Large intestine (tissue), 3 donors: ENCODE measurements around the gene MAGEA6. TPM values are rescaled to one million over a fixed set of nuclear protein-coding genes. Genes with fewer than 3 reads are reported as not detected.
"Not testable (repeated sequence)": the region's sequence is repeated elsewhere in the genome, so short reads cannot be mapped to it uniquely, and the experiment has no call there.

ENCODE experiments used
- DNase-seq, 2 donors: peaks; one replicate each; pipeline versions ENCODE4 v3.0.0 to v3.0.0-alpha.2; 2013
- H3K27ac ChIP-seq: one replicate; pipeline ENCODE4 v1.5.1; 2013; ENCODE audit warnings: low read length
- H3K27me3 ChIP-seq: 2 replicates; pipeline ENCODE4 v1.6.1; 2013; ENCODE audit warnings: low read length; ENCODE audit not compliant: control insufficient read depth, insufficient read depth
- H3K36me3 ChIP-seq: 2 replicates; pipeline ENCODE4 v1.6.1; 2013; ENCODE audit warnings: low read length; ENCODE audit not compliant: control insufficient read depth, insufficient read depth
- H3K4me1 ChIP-seq: one replicate; pipeline ENCODE4 v1.6.1; 2013; ENCODE audit warnings: low read length; ENCODE audit not compliant: control insufficient read depth, insufficient read depth
- H3K4me3 ChIP-seq: one replicate; pipeline ENCODE4 v1.5.1; 2013; ENCODE audit warnings: low read length
- H3K9me3 ChIP-seq: one replicate; pipeline ENCODE4 v1.6.1; 2013; ENCODE audit warnings: mild to moderate bottlenecking, low read depth, low read length, moderate library complexity; ENCODE audit not compliant: control insufficient read depth
- WGBS: methylation state at CpG from one replicate; pipeline ENCODE4 v1.1.5; 2013; ENCODE audit warnings: low lambda C conversion rate; ENCODE audit not compliant: insufficient coverage; 5-methylcytosine and 5-hydroxymethylcytosine counted together
- polyA plus RNA-seq: library from polyadenylated mRNA; unstranded; fragments of 120-200 nt; gene quantifications from one replicate; pipeline ENCODE4 v1.2.1, GENCODE V29; 2013

The MAGEA6 gene
- polyA plus RNA-seq, 1 donor: not detected

- H3K27ac ChIP-seq, H3K4me3 ChIP-seq, DNase-seq, H3K27me3 ChIP-seq, H3K4me1 ChIP-seq, H3K36me3 ChIP-seq, H3K9me3 ChIP-seq: not testable (repeated sequence)
- no CpG with 5 or more reads among the region's 22 CpGs for WGBS
Measured at GRCh38 chrX:152734143-152734858, 35.2 kb downstream of the MAGEA6 start.

DNA sequence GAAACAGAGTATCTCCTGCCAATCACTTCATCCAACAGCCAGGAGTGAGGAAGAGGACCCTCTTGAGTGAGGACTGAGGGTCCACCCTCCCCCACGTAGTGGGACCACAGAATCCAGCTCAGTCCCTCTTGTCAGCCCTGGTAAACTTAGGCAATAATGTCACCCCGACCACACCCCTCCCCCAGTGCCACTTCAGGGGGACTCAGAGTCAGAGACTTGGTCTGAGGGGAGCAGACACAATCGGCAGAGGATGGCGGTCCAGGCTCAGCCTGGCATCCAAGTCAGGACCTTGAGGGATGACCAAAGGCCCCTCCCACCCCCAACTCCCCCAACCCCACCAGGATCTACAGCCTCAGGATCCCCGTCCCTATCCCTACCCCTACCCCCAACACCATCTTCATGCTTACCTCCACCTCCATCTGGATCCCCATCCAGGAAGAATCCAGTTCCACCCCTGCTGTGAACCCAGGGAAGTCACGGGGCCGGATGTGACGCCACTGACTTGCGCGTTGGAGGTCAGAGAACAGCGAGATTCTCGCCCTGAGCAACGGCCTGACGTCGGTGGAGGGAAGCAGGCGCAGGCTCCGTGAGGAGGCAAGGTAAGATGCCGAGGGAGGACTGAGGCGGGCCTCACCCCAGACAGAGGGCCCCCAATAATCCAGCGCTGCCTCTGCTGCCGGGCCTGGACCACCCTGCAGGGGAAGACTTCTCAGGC lies 36.1 kb downstream of the MAGEA6 start, which contains the start of the genes CSAG1 and MAGEA12:
Gene CSAG1 (minus strand): TSS at position 461 of the 715 bp plus-strand sequence. CDS start 1,261 bp downstream, outside the sequence.
Gene MAGEA12 (plus strand): TSS at position 497 of the 715 bp plus-strand sequence. CDS start 2,405 bp downstream, outside the sequence.
- Histone ChIP-seq H3K4me1 (no peaks in the 10 kb centered on the region), H3K36me3 (no peaks in the 10 kb centered on the region), H3K27ac (no peak within 1 kb of the TSS), H3K9me3 (no peaks in the 10 kb centered on the region), H3K4me3 (no peak within 1 kb of the TSS), H3K27me3 (no peaks in the 10 kb centered on the region)
- WGBS: no CpG with 5 or more reads among the region's 21 CpGs
- DNase-seq: no peak

- WGBS: no CpG with 5 or more reads among the region's 7 CpGs
- no peaks in the 10 kb centered on the region for H3K27me3 ChIP-seq
- no peaks in the 10 kb centered on the region for H3K4me1 ChIP-seq
- H3K36me3 ChIP-seq: no peaks in the 10 kb centered on the region
- H3K9me3 ChIP-seq: no peaks in the 10 kb centered on the region
- no peak for DNase-seq
- no peak overlapping the region for H3K27ac ChIP-seq
- H3K4me3 ChIP-seq: no peak overlapping the region
Measured at GRCh38 chrX:152725409-152725808, 44.1 kb downstream of the MAGEA6 start.

Other genes with a start within 250 kb of the MAGEA6 start
- 0.40 TPM for gene GABRQ, start 131.8 kb downstream of the MAGEA6 start, polyA plus RNA-seq
- gene MAGEA3, start 70.9 kb downstream of the MAGEA6 start, polyA plus RNA-seq: not detected
- not detected for gene CSAG2, start 60.4 kb downstream of the MAGEA6 start, polyA plus RNA-seq
- gene MAGEA2B, start 55.1 kb downstream of the MAGEA6 start, polyA plus RNA-seq: not detected
- gene CSAG1, start 36.0 kb downstream of the MAGEA6 start, polyA plus RNA-seq: not detected
- not detected for gene MAGEA12, start 35.9 kb downstream of the MAGEA6 start, polyA plus RNA-seq
- gene MAGEA2, start 15.8 kb downstream of the MAGEA6 start, polyA plus RNA-seq: not detected
- gene CSAG3, start 10.5 kb downstream of the MAGEA6 start, polyA plus RNA-seq: not detected
- gene CETN2, start 61.1 kb upstream of the MAGEA6 start, polyA plus RNA-seq: 37.0 TPM
- gene NSDHL, start 61.4 kb upstream of the MAGEA6 start, polyA plus RNA-seq: 19.7 TPM
- gene ZNF185, start 128.4 kb upstream of the MAGEA6 start, polyA plus RNA-seq: 4.4 TPM
- 0.69 TPM for gene PNMA5, start 224.4 kb upstream of the MAGEA6 start, polyA plus RNA-seq